Measurements from ENCODE around the gene GTF2A1.
A peak's percentile ranks its signal among the peaks of the same experiment; 100 is the strongest.
"Not testable (repeated sequence)": the region's sequence is repeated elsewhere in the genome, so short reads cannot be mapped to it uniquely, and the experiment has no call there.

GTF2A1 gene

GRCh38 chr14:81224222-81224621 is 3.5 kb upstream of the GTF2A1 start:
- no peak for DNase-seq

GRCh38 chr14:81223788-81224187 is 3.0 kb upstream of the GTF2A1 start:
- DNase-seq: not testable (repeated sequence)

- no peak for DNase-seq
Observed at GRCh38 chr14:81222691-81223090, 1.9 kb upstream of the GTF2A1 start.

GRCh38 chr14:81222126-81222525 is 1.4 kb upstream of the GTF2A1 start:
- DNase-seq: no peak

- peak in 1 of 2 experiments; percentile 28 for DNase-seq
Observed at GRCh38 chr14:81221579-81222102, 882 bp upstream of the GTF2A1 start.

GRCh38 chr14:81220580-81220829 is 254 bp downstream of the GTF2A1 start:
- DNase-seq: no peak

- peak; percentile 57 to 65 for DNase-seq
Observed at GRCh38 chr14:81219759-81220579, 790 bp downstream of the GTF2A1 start.

- DNase-seq: peak; percentile 89
Observed at GRCh38 chr14:81219210-81219758, 1.5 kb downstream of the GTF2A1 start.

GRCh38 chr14:81211844-81212243 is 8.9 kb downstream of the GTF2A1 start:
- no peak for DNase-seq

GRCh38 chr14:81209167-81209836 is 11.5 kb downstream of the GTF2A1 start:
- DNase-seq: no peak

GRCh38 chr14:81208489-81208888 is 12.3 kb downstream of the GTF2A1 start:
- no peak for DNase-seq

- DNase-seq: no peak
Observed at GRCh38 chr14:81206115-81206514, 14.6 kb downstream of the GTF2A1 start.

GRCh38 chr14:81205639-81206038 is 15.1 kb downstream of the GTF2A1 start:
- DNase-seq: no peak

- peak in 1 of 2 experiments; percentile 25 for DNase-seq
Observed at GRCh38 chr14:81200054-81200453, 20.7 kb downstream of the GTF2A1 start.

- no peak for DNase-seq
Observed at GRCh38 chr14:81199084-81199483, 21.7 kb downstream of the GTF2A1 start.

- no peak for DNase-seq
Observed at GRCh38 chr14:81198651-81199050, 22.1 kb downstream of the GTF2A1 start.

- peak in 1 of 2 experiments; percentile 37 for DNase-seq
Observed at GRCh38 chr14:81193924-81194633, 26.7 kb downstream of the GTF2A1 start.

- DNase-seq: no peak
Observed at GRCh38 chr14:81192594-81192993, 28.2 kb downstream of the GTF2A1 start.

- DNase-seq: no peak
Observed at GRCh38 chr14:81187832-81188522, 32.8 kb downstream of the GTF2A1 start.

GRCh38 chr14:81179631-81180030 is 41.1 kb downstream of the GTF2A1 start:
- no peak for DNase-seq

- no peak for DNase-seq
Observed at GRCh38 chr14:81178063-81178462, 42.7 kb downstream of the GTF2A1 start.

GRCh38 chr14:81177225-81177624 is 43.5 kb downstream of the GTF2A1 start:
- no peak for DNase-seq

- DNase-seq: no peak
Observed at GRCh38 chr14:81176241-81176640, 44.5 kb downstream of the GTF2A1 start.

All from activated T-cell treated with anti-CD3 and anti-CD28 coated beads, Interleukin-2, amount 50 U/mL, for 48 hours (primary cell).